Ishikawa (cell line): ENCODE data around the gene SEMA3B.

Experiments used
- CEBPB ChIP-seq: IDR thresholded peaks from 2 replicates; pipeline ENCODE4 v1.6.1; 2012
- CREB1 ChIP-seq: IDR thresholded peaks from 2 replicates; pipeline ENCODE4 v1.6.1; 2012; ENCODE audit warnings: low read depth
- EGR1 ChIP-seq: IDR thresholded peaks from 2 replicates; pipeline ENCODE4 v1.6.1; 2012
- EP300 ChIP-seq: IDR thresholded peaks from 2 replicates; pipeline ENCODE4 v1.6.1; 2012; ENCODE audit warnings: borderline replicate concordance
- FOXM1 ChIP-seq: IDR thresholded peaks from 2 replicates; pipeline ENCODE4 v1.6.1; 2012; ENCODE audit warnings: low read depth, borderline replicate concordance
- MAX ChIP-seq: IDR thresholded peaks from 2 replicates; pipeline ENCODE4 v1.6.1; 2012
- NFIC ChIP-seq: IDR thresholded peaks from 2 replicates; pipeline ENCODE4 v1.6.1; 2012
- RAD21 ChIP-seq: IDR thresholded peaks from 2 replicates; pipeline ENCODE4 v1.6.1; 2012; ENCODE audit warnings: low read depth
- REST ChIP-seq: IDR thresholded peaks from 2 replicates; pipeline ENCODE4 v1.6.1; 2012; ENCODE audit warnings: low read depth, mild to moderate bottlenecking
- TAF1 ChIP-seq: IDR thresholded peaks from 2 replicates; pipeline ENCODE4 v1.6.1; 2012; ENCODE audit warnings: low read depth, mild to moderate bottlenecking
- TCF12 ChIP-seq: IDR thresholded peaks from 2 replicates; pipeline ENCODE4 v1.6.1; 2012; ENCODE audit warnings: low read depth
- TEAD4 ChIP-seq: IDR thresholded peaks from 2 replicates; pipeline ENCODE4 v1.6.1; 2012
- USF1 ChIP-seq: IDR thresholded peaks from 2 replicates; pipeline ENCODE4 v1.6.1; 2012
- YY1 ChIP-seq: IDR thresholded peaks from 2 replicates; pipeline ENCODE4 v1.6.1; 2012; ENCODE audit warnings: low read depth
- ZBTB7A ChIP-seq: IDR thresholded peaks from 2 replicates; pipeline ENCODE4 v1.6.1; 2012; ENCODE audit warnings: low read depth

SEMA3B gene

GRCh38 chr3:50251220-50251619 lies 17.7 kb upstream of the SEMA3B start:
- TF ChIP-seq USF1 (no peak), CREB1 (no peak), YY1 (no peak), TEAD4 (no peak)

GRCh38 chr3:50254577-50255250 lies 14.2 kb upstream of the SEMA3B start:
- TF ChIP-seq USF1 (no peak), CREB1 (no peak), MAX (no peak), REST (no peak), FOXM1 (no peak), EP300 (no peak), EGR1 (no peak), CEBPB (no peak), NFIC (no peak), YY1 (no peak)

- no peak for TF ChIP-seq FOXM1
Observed at GRCh38 chr3:50255251-50255615, 13.7 kb upstream of the SEMA3B start.

GRCh38 chr3:50256978-50257890 lies 11.7 kb upstream of the SEMA3B start:
- TF ChIP-seq RAD21 (peak; percentile 72), FOXM1 (no peak)

- TF ChIP-seq USF1 (no peak), YY1 (no peak), EGR1 (no peak), ZBTB7A (no peak)
Observed at GRCh38 chr3:50258029-50258680, 10.8 kb upstream of the SEMA3B start.

GRCh38 chr3:50258979-50259378 lies 10.0 kb upstream of the SEMA3B start:
- TF ChIP-seq TCF12 (no peak), USF1 (no peak), YY1 (no peak), TEAD4 (no peak), EGR1 (no peak), FOXM1 (no peak), MAX (no peak)

- no peak for TF ChIP-seq USF1
- TF ChIP-seq RAD21: no peak
- no peak for TF ChIP-seq TAF1
- TF ChIP-seq FOXM1: no peak
- TF ChIP-seq MAX: no peak
- TF ChIP-seq TEAD4: no peak
- no peak for TF ChIP-seq CREB1
- no peak for TF ChIP-seq NFIC
- no peak for TF ChIP-seq TCF12
- no peak for TF ChIP-seq CEBPB
- no peak for TF ChIP-seq REST
- no peak for TF ChIP-seq EP300
- TF ChIP-seq ZBTB7A: no peak
- TF ChIP-seq YY1: no peak
Observed at GRCh38 chr3:50259432-50260026, 9.4 kb upstream of the SEMA3B start.
